ENCODE data around the gene PRKAR2B. TPM values are rescaled to one million over a fixed set of nuclear protein-coding genes. Genes with fewer than 3 reads are reported as not detected.

The PRKAR2B gene
- total and polyA plus RNA-seq, 2 experiments from 2014 or later = 48.8 to 50.6 TPM

GRCh38 chr7:107115762-107116540 is 71.4 kb downstream of the PRKAR2B start:
- H3K27me3 ChIP-seq (ENCODE audit: insufficient read depth) = no peaks in the 10 kb centered on the region
- DNase-seq (ENCODE audit: low spot score) (no peak), ATAC-seq (no peak)
- no peak overlapping the region for H3K4me3 ChIP-seq
- H3K9me2 ChIP-seq (ENCODE audit: insufficient read depth) = no peaks in the 10 kb centered on the region
- TF ChIP-seq NANOG (IDR thresholded peaks at IDR 0.05; ENCODE audit: borderline replicate concordance) (no peak), STAT1 (IDR thresholded peaks at IDR 0.05; ENCODE audit: unreplicated experiment) (no peak), ZNF114 (CRISPR knock-in tag; IDR thresholded peaks at IDR 0.05) (no peak), JUNB (IDR thresholded peaks at IDR 0.05; ENCODE audit: unreplicated experiment) (no peak), ZNF462 (CRISPR knock-in tag; IDR thresholded peaks at IDR 0.05) (no peak), EZH2phosphoT487 (IDR thresholded peaks at IDR 0.05; ENCODE audit: unreplicated experiment) (no peak), POLR2AphosphoS5 (IDR thresholded peaks at IDR 0.05; ENCODE audit: low read depth) (no peak), REST (IDR thresholded peaks at IDR 0.05; ENCODE audit: unreplicated experiment) (no peak)
- H3K79me2 ChIP-seq (replicated peaks; ENCODE audit: insufficient read depth) = no peaks in the 10 kb centered on the region; the same call in none of the 2 replicates
- H3K27me3 Mint-ChIP-seq (ENCODE audit: insufficient read depth, low read depth, poor library complexity) = no peaks in the 10 kb centered on the region
- no peaks in the 10 kb centered on the region for H4K20me1 ChIP-seq (replicated peaks; ENCODE audit: insufficient read depth)
- H3K27ac Mint-ChIP-seq = no peak overlapping the region
- no peak overlapping the region for H3K4me3 Mint-ChIP-seq
- no peaks in the 10 kb centered on the region for H3F3A ChIP-seq (replicated peaks; ENCODE audit: low read depth)
- no peaks in the 10 kb centered on the region for H3K36me3 Mint-ChIP-seq (ENCODE audit: low read depth)
- peaks cover 24% of the 10 kb centered on the region for H3K4me1 Mint-ChIP-seq
- no peak overlapping the region for H3K27ac ChIP-seq (ENCODE audit: low read depth)
- H3K4me1 ChIP-seq (ENCODE audit: insufficient read depth) = peaks cover 12% of the 10 kb centered on the region
- H3K9me3 Mint-ChIP-seq = no peaks in the 10 kb centered on the region
- H3K4me2 ChIP-seq = no peak overlapping the region
- H3K36me3 ChIP-seq (ENCODE audit: insufficient read depth) = no peaks in the 10 kb centered on the region
- H2AFZ ChIP-seq = no peak overlapping the region

Data from GM23338 (cell line).